Ishikawa (cell line): ENCODE results near the gene RNF2.

Experiments
- EGR1 ChIP-seq: IDR thresholded peaks from 2 replicates; pipeline ENCODE4 v1.6.1; 2012
- EP300 ChIP-seq: IDR thresholded peaks from 2 replicates; pipeline ENCODE4 v1.6.1; 2012; ENCODE audit warnings: borderline replicate concordance
- NFIC ChIP-seq: IDR thresholded peaks from 2 replicates; pipeline ENCODE4 v1.6.1; 2012
- TAF1 ChIP-seq: IDR thresholded peaks from 2 replicates; pipeline ENCODE4 v1.6.1; 2012; ENCODE audit warnings: low read depth, mild to moderate bottlenecking
- TEAD4 ChIP-seq: IDR thresholded peaks from 2 replicates; pipeline ENCODE4 v1.6.1; 2012
- YY1 ChIP-seq: IDR thresholded peaks from 2 replicates; pipeline ENCODE4 v1.6.1; 2012; ENCODE audit warnings: low read depth
- ZBTB7A ChIP-seq: IDR thresholded peaks from 2 replicates; pipeline ENCODE4 v1.6.1; 2012; ENCODE audit warnings: low read depth

- TF ChIP-seq ZBTB7A (no peak), EP300 (no peak), TAF1 (no peak), NFIC (no peak), TEAD4 (no peak), EGR1 (no peak), YY1 (no peak)
These were observed 92.7 kb downstream of the RNF2 start for GRCh38 chr1:185137896-185138545.
